Gastroesophageal sphincter (tissue), 3 donors: ENCODE measurements around the gene PIAS2.

ENCODE experiments used
- POLR2A ChIP-seq, 2 donors: fragments of 450-650 bp; IDR thresholded peaks; one replicate each; pipeline ENCODE4 v1.6.1; 2017; ENCODE audit warnings: antibody characterized with exemption in 2 of 2, mild to moderate bottlenecking in 2 of 2, moderate library complexity in 1 of 2
- POLR2AphosphoS5 ChIP-seq: sonication (generic); formaldehyde crosslinking; IDR thresholded peaks from one replicate; pipeline ENCODE4 v1.6.1; 2017; ENCODE audit warnings: antibody characterized with exemption
- TF ChIP-seq, protein P1 (sequence below), 4 experiments: fragments of 200-600 bp in 2 of 4; fragments of 450-650 bp in 2 of 4; sonication (generic) in 1 of 4; IDR thresholded peaks; one replicate each; pipeline ENCODE4 v1.5.1; 2017 to 2019; ENCODE audit warnings: antibody characterized with exemption in 4 of 4, mild to moderate bottlenecking in 2 of 4, moderate library complexity in 2 of 4

DNA sequence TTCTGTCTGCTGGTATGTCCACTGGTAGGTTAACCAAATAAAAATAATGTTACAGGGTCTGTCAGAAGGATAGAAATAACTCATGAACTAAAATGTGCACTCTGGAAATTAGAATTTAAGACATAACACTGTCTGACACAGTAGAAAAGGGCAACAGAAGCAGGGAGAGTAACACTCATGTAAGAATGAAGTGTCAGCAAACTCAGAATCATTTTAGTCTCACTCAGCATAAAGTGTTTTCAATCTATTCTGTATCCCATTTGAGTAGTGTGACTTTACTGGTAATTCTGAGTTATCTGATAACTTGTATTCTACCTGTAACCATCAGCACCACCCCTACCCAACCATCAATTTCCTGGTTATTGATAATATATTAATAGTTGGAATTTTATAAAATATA is 68.3 kb downstream of the PIAS2 start:
- TF ChIP-seq, protein P1, sequence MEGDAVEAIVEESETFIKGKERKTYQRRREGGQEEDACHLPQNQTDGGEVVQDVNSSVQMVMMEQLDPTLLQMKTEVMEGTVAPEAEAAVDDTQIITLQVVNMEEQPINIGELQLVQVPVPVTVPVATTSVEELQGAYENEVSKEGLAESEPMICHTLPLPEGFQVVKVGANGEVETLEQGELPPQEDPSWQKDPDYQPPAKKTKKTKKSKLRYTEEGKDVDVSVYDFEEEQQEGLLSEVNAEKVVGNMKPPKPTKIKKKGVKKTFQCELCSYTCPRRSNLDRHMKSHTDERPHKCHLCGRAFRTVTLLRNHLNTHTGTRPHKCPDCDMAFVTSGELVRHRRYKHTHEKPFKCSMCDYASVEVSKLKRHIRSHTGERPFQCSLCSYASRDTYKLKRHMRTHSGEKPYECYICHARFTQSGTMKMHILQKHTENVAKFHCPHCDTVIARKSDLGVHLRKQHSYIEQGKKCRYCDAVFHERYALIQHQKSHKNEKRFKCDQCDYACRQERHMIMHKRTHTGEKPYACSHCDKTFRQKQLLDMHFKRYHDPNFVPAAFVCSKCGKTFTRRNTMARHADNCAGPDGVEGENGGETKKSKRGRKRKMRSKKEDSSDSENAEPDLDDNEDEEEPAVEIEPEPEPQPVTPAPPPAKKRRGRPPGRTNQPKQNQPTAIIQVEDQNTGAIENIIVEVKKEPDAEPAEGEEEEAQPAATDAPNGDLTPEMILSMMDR (IDR thresholded peaks at IDR 0.05): no peak
- TF ChIP-seq POLR2A (IDR thresholded peaks at IDR 0.05) (no peak), POLR2AphosphoS5 (no peak)
